GM10248 (cell line): ENCODE data around the gene DNASE1L3.

Experiments used
- CTCF ChIA-PET: fragments of 300-600 bp; sonication (Branson Sonifier 250); formaldehyde crosslinking; extraction: SDS; loops from one replicate; lab custom pipeline; 2021; ENCODE audit warnings: antibody characterized with exemption; lab: Yijun Ruan, JAX
- POLR2A ChIA-PET: fragments of 350-650 bp; sonication (Branson Sonifier 250); formaldehyde crosslinking; extraction: SDS; loops from one replicate; lab custom pipeline; 2020; ENCODE audit warnings: antibody characterized with exemption; lab: Yijun Ruan, JAX
- DNase-seq: peaks from one replicate; pipeline ENCODE4 v3.0.0; 2012; ENCODE audit errors: extremely low spot score
- CTCF ChIP-seq: IDR thresholded peaks from 2 replicates; pipeline ENCODE4 v1.5.1; 2012; ENCODE audit warnings: mild to moderate bottlenecking, low read depth; ENCODE audit errors: extremely low read depth, missing control alignments, control extremely low read depth

The DNASE1L3 gene

GRCh38 chr3:58168498-58168897 is 42.3 kb downstream of the DNASE1L3 start:
- TF ChIP-seq CTCF: no peak
- ChIA-PET POLR2A (no interaction called here), CTCF (interaction anchor here (1.0 to 4.8 kb wide), 20 partner anchors 10 to 256 kb away, joined by 3 to 76 read pairs (median 6); partner anchors contain the start of genes FLNB, HTD2 and RPP14)
- DNase-seq: no peak

- peak; percentile 85 for TF ChIP-seq CTCF
- POLR2A ChIA-PET: no interaction called here
- CTCF ChIA-PET: interaction anchor here (0.7 to 4.8 kb wide), 59 partner anchors 8 to 1067 kb away, joined by 3 to 76 read pairs (median 4); partner anchors contain the start of genes FLNB, HTD2 and RPP14
- DNase-seq: peak; percentile 83
Observed at GRCh38 chr3:58167431-58168351, 43.1 kb downstream of the DNASE1L3 start.

- no peak for TF ChIP-seq CTCF
- ChIA-PET POLR2A (no interaction called here), CTCF (interaction anchor here (0.7 to 4.8 kb wide), 15 partner anchors 7 to 994 kb away, joined by 3 to 76 read pairs (median 6); partner anchors contain the start of gene FLNB)
- no peak for DNase-seq
Observed at GRCh38 chr3:58164906-58165821, 45.6 kb downstream of the DNASE1L3 start.

- no peak for DNase-seq
- ChIA-PET POLR2A (no interaction called here), CTCF (interaction anchor here (1.3 to 4.8 kb wide), 9 partner anchors 9 to 221 kb away, joined by 4 to 76 read pairs (median 9); partner anchors contain the start of gene FLNB)
- no peak for TF ChIP-seq CTCF
Observed at GRCh38 chr3:58164199-58164879, 46.4 kb downstream of the DNASE1L3 start.

- no peak for TF ChIP-seq CTCF
- ChIA-PET POLR2A (no interaction called here), CTCF (interaction anchor here (1.1 to 2.0 kb wide), 4 partner anchors 10 to 156 kb away, joined by 4 to 9 read pairs (median 4); no protein-coding TSS in a partner anchor)
- DNase-seq: no peak
Observed at GRCh38 chr3:58163234-58163633, 47.5 kb downstream of the DNASE1L3 start.
